GM19023 (cell line): ENCODE results near the gene ARAF.

Experiments
- ATAC-seq: cut with Tn5 transposase; IDR thresholded peaks from one replicate; pipeline ENCODE4 v1.9.1; 2021; ENCODE audit warnings: mild to moderate bottlenecking, moderate library complexity; ENCODE audit not compliant: unreplicated experiment

ARAF gene

DNA sequence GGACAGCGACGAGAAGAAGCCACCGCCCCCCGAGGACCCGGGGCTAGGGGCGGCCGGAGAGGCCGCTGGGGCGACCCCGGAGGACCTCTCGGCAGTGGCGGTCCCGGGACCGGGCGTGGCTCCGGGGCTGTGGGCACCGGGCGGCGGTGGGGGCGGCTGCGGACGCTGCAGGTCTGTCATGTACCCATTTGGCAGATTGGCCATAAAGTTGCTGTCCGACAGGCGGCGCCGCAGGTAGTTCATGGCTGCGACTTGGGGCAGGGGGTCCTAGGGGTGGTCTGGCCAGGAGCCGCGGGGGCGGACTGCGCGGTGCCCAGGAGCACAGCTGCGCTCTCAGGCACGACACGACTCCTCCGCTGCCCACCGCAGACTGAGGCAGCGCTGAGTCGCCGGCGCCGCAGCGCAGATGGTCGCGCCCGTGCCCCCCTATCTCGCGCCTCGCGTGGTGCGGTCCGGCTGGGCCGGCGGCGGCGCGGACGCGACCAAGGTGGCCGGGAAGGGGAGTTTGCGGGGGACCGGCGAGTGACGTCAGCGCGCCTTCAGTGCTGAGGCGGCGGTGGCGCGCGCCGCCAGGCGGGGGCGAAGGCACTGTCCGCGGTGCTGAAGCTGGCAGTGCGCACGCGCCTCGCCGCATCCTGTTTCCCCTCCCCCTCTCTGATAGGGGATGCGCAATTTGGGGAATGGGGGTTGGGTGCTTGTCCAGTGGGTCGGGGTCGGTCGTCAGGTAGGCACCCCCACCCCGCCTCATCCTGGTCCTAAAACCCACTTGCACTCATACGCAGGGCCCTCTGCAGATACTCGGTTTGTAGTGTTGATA is 58.7 kb downstream of the ARAF start, which contains the start of gene SYN1:
Gene SYN1, minus strand, starts transcription at position 372 of the 817 bp plus-strand sequence. Its CDS starts 129 bp downstream, at position 243.
- ATAC-seq: no peak

DNA sequence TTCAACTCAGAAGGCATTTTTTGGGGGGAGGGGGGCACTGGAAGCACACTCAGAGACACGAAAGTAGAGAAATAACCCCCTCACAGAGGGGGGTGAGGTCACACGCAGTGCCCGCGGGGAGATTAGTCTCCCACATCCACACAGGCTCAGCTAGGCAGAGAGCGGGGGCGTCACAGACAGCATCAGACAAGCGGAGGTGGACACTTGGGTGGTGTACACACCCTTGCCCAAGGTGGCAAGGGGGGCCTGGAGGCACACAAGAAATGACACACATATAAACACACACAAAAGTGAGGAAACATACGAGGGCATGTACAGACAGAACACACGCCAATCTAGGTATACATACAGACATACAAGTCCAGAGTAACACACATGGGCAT is 59.3 kb downstream of the ARAF start:
- ATAC-seq: no peak
